GM03348 (cell line): ENCODE data around the gene MTHFD1L.
A peak's percentile ranks its signal among the peaks of the same experiment; 100 is the strongest.

Experiments used
- DNase-seq: peaks from one replicate; pipeline ENCODE4 v3.0.0; 2012; ENCODE audit warnings: low spot score

The MTHFD1L gene

GRCh38 chr6:150934380-150934779 lies 68.9 kb downstream of the MTHFD1L start:
- DNase-seq = peak; percentile 72

- no peak for DNase-seq
Measured at GRCh38 chr6:150936021-150936555, 70.6 kb downstream of the MTHFD1L start.

- DNase-seq = no peak
Measured at GRCh38 chr6:150937132-150937906, 71.8 kb downstream of the MTHFD1L start.

GRCh38 chr6:150939399-150939798 lies 73.9 kb downstream of the MTHFD1L start:
- no peak for DNase-seq

DNA sequence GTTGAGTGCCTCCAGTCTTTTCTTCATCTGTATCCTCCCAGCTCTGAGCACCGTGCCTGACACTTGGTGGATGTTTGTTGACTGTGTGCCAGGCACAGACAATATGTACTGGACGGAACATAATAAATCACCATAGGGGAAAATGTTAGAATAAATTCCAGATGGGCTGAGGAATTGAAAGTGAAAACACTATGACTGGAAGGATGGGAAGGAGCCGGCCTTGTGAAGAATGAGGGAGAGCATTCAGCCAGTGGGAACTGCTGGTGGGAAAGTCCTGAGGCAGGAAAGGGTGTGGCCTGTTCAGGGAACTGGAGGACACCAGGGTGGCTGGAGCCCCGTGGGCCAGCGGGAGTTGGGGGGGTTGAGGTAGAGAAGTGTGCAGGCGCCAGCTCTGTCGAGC lies 75.4 kb downstream of the MTHFD1L start:
- DNase-seq = peak; percentile 67

GRCh38 chr6:150949526-150949925 lies 84.0 kb downstream of the MTHFD1L start:
- no peak for DNase-seq

- no peak for DNase-seq
Measured at GRCh38 chr6:150953851-150954250, 88.3 kb downstream of the MTHFD1L start.

- DNase-seq = peak; percentile 39
Measured at GRCh38 chr6:150959166-150959565, 93.7 kb downstream of the MTHFD1L start.

DNA sequence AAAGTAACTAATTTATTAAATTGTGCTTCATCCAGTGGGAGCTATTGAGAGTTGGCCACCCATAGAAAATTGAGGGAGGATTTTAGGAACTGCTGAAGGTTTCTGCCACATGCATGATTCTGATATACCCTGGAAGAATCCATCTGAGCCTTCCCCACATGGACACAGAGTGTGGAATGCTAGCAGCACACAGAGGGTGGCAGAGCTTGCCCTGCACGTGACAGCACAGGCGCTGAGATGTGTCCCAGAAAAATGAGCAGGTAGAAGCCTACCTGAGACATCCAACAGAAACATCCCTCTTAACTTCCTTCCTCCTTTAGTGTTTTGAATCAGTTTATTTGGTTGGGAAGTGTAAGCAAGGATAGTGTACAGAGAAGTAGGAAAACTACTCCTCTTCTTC lies 96.9 kb downstream of the MTHFD1L start:
- no peak for DNase-seq

- DNase-seq = no peak
Measured at GRCh38 chr6:150964765-150965164, 99.3 kb downstream of the MTHFD1L start.

DNA sequence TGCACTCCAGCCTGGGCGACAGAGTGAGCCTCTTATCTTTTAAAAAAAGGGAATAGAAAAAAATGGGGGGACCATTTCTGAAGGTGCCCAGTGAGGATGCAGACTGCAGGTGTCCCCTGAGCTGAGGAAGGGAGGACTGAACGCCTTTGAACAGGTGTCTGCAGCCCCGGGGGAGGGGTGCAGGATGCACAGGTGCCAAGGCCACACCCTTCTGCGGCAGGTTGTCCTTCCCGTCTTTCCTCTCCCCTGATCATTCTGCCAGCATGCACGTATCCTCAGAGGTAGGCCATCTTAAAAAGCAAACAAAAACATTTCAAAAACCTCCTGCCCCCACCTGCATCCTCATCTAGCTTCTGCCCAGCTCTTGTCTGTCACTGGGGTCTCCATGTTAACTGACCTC lies 101.3 kb downstream of the MTHFD1L start:
- DNase-seq = no peak

DNA sequence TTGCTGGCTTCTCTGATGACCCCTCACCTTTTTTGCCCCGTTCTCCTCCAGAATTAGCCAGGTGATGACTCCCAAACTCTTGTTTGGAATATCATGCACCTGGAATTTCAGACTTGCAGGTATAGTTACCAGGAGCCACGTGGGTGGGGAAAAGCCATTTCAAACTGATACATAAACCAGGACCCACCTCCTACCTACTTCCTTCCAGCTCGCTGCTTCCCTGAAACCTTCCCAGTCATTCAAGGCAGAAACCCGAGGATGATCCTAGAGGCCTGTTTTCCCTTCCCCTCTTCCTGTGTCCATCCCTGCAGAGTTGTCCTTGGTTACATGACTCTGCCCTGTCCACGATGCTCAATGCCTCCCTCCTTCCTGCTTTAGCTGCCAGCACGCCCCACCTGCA lies 101.9 kb downstream of the MTHFD1L start:
- no peak for DNase-seq

GRCh38 chr6:150967910-150968309 lies 102.4 kb downstream of the MTHFD1L start:
- no peak for DNase-seq

DNA sequence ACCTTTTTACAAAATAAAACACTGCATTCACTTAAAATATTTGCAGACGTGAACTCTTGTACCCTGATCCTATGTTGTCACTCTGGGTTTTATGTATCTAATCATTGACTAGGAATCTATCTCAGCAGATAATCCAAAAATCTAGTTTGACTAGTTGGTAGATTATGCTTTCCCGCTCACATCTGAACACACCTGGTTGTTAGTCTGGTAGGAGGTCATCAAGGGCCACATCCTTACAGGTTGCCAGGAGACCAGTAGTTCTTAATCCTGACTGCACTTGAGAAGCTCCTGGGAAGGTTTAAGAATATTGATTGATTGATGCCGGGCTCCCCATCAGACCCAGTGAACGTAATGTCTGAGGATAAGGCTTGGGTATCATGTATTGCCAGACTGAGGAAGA lies 104.4 kb downstream of the MTHFD1L start:
- DNase-seq = no peak

- no peak for DNase-seq
Measured at GRCh38 chr6:150971219-150971618, 105.7 kb downstream of the MTHFD1L start.

- no peak for DNase-seq
Measured at GRCh38 chr6:150975136-150975535, 109.6 kb downstream of the MTHFD1L start.

DNA sequence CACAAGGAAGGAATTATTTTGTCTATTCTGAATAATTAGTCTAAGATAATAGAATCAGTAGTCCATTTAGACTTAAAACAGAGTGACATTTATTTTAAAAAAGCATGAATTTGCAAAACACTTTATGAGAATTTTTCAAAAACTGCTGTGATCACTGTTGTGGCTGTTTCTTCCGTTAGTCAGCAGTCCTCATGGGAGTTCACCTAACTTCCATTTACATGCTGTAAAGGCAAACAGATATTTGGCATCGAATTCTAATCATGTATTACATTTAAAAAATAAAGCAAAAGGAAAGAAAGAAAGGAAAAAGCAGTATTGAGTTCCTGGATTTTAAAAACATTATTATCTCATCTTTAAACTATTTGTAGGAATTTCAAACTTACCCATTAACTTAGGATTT lies 111.8 kb downstream of the MTHFD1L start:
- peak; percentile 49 for DNase-seq

- DNase-seq = no peak
Measured at GRCh38 chr6:150978624-150979023, 113.1 kb downstream of the MTHFD1L start.

- DNase-seq = no peak
Measured at GRCh38 chr6:150979826-150980350, 114.4 kb downstream of the MTHFD1L start.

GRCh38 chr6:150981095-150981494 lies 115.6 kb downstream of the MTHFD1L start:
- DNase-seq = no peak

DNA sequence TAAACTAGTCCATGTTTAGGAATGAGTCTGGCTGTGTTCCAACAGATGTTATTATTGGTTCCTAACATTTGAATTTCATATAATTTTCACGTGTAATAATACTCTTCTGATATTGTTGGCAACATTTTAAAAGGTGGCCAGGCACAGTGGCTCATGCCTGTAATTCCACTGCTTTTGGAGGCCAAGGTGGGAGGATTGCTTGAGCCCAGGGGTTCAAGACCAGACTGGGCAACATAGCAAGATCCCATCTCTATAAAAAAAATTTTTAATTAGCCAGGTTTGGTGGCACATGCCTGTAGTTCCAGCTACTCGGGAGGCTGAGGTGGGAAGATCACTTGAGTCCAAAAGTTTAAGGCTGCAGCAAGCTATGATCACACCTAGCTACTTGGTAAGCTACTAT lies 116.2 kb downstream of the MTHFD1L start:
- no peak for DNase-seq

- no peak for DNase-seq
Measured at GRCh38 chr6:150987371-150987828, 121.9 kb downstream of the MTHFD1L start.

- DNase-seq = no peak
Measured at GRCh38 chr6:150987855-150988464, 122.5 kb downstream of the MTHFD1L start.
